K562 (cell line): ENCODE data around the gene HMGXB3. TPM values are rescaled to one million over a fixed set of nuclear protein-coding genes. Genes with fewer than 3 reads are reported as not detected.

ENCODE experiments used
- CBX2 ChIP-seq: fragments of 200-600 bp; sonication (generic); IDR thresholded peaks from one replicate; pipeline ENCODE4 v1.6.1; 2012; ENCODE audit warnings: mild to moderate bottlenecking, low read length, inconsistent platforms; ENCODE audit not compliant: insufficient read depth, poor library complexity, severe bottlenecking
- KDM2B ChIP-seq: fragments of 250-450 bp; sonication (Bioruptor Pico); IDR thresholded peaks from 2 replicates; pipeline ENCODE4 v1.8.0; 2021; ENCODE audit warnings: mild to moderate bottlenecking, moderate library complexity
- LARP7 ChIP-seq: fragments of 450-650 bp; IDR thresholded peaks from 2 replicates; pipeline ENCODE4 v1.6.1; 2016
- REST ChIP-seq, 2 experiments: fragments of 450-650 bp; formaldehyde crosslinking in 1 of 2; IDR thresholded peaks; 2 replicates each; pipeline versions ENCODE4 v1.4.0 to v1.6.1; 2014 to 2020; ENCODE audit warnings: mild to moderate bottlenecking in 2 of 2, borderline replicate concordance in 1 of 2, low read depth in 1 of 2
- SMARCE1 ChIP-seq: fragments of 450-650 bp; IDR thresholded peaks from 2 replicates; pipeline ENCODE4 v1.7.1; 2016; ENCODE audit warnings: mild to moderate bottlenecking
- TSC22D4 ChIP-seq: fragments of 450-650 bp; IDR thresholded peaks from 2 replicates; pipeline ENCODE4 v1.6.1; 2016; ENCODE audit warnings: missing genetic modification characterization, missing biosample characterization, control low read depth
- polyA plus RNA-seq, 8 experiments: library from polyadenylated mRNA; depleted of rRNA in 4 of 8; stranded (reverse) in 5 of 8; unstranded in 3 of 8; fragments of >200 nt; fragmentation: Nextera tagmentation in 2 of 8; fragmentation: Illumina TruSeq in 1 of 8; extraction: Ambion mirVana in 2 of 8; extraction: Trizol in 1 of 8; gene quantifications; 2 replicates each; pipeline versions ENCODE4 v1.2.1 to v1.2.3, GENCODE V29; 2011 to 2014; ENCODE audit warnings: inconsistent platforms in 1 of 8, missing spikeins in 1 of 8
- total RNA-seq, 7 experiments: library from RNA; depleted of rRNA in 6 of 7; stranded (reverse); fragments of >200 nt in 6 of 7; fragmentation: Illumina TruSeq in 2 of 7; extraction: Trizol in 2 of 7; gene quantifications; 2 replicates each; pipeline versions ENCODE4 v1.2.1 to v1.2.3, GENCODE V29; 2011 to 2021; ENCODE audit warnings: low replicate concordance in 1 of 7

HMGXB3 gene
- total and polyA plus RNA-seq, 9 of the 15 experiments (the other 6 are each of a cell fraction or from before 2014, with no cell fraction given): 1.8 to 44.1 (median 32.2) TPM

- TF ChIP-seq REST (IDR thresholded peaks at IDR 0.05; ENCODE audit: borderline replicate concordance) (no peak), REST (CRISPR knock-in tag; IDR thresholded peaks at IDR 0.05; ENCODE audit: low read depth) (no peak), KDM2B (CRISPR knock-in tag) (no peak), TSC22D4 (no peak), CBX2 (no peak), LARP7 (no peak), SMARCE1 (no peak)
These were observed 14.9 kb downstream of the HMGXB3 start (continued) for GRCh38 chr5:150015415-150015814.
